GM18873 (cell line): Measurements from ENCODE around the gene CACNG3.

Experiments used
- ATAC-seq: cut with Tn5 transposase; IDR thresholded peaks from one replicate; pipeline ENCODE4 v1.9.1; 2021; ENCODE audit warnings: mild to moderate bottlenecking, moderate library complexity, moderate number of reproducible peaks; ENCODE audit not compliant: unreplicated experiment, low FRiP score

The CACNG3 gene

DNA sequence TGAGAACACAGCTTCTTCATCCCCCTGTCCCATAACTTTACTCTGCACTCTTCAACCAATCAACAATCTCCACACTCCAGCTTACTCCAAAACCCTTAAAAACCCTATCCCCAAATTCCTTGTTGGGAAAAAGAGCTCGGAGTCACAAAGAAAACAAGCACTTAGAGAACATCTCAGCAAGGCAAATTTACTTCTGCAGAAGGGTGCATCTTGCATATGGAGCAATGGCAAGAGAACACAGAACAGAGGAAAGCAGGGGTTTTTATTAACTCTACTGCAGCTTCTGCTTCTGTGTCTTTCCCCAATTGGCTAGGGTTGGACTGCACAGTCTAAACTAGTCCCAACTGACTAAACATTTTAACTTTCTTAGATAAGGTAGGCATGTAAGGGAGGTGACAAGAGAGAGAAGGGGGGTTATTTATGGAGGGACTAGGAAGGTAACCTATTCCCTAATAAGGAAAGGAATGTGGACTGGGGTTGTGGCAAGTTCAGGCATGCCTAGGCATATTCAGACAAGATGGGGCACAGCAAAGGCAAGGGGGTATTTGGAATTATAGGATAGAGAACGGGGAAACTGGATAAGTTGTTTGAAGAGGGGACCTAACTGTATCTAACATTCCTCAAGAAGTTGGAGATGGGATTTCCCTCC, 125.5 kb downstream of the CACNG3 start:
- no peak for ATAC-seq

GRCh38 chr16:24382762-24383407, 126.8 kb downstream of the CACNG3 start:
- ATAC-seq = no peak

DNA sequence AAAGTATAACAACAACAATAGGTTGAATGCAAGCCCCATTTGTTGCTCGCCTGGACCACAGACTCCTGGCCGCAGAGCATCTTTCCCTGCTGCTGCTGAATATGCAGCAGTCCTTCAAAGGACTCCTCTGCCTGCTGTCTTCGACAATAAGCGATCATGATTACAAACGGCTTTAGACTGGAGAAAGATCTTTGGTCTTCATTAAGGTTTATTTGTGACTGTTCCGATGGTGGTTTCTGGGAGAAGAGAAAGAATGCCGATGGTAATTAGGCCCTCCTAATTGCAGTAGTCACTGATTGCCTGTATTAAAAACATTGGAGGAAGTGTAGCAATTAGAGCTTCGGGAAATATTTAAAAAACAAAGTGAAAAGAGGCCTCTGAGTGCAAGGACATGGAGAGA, 138.2 kb downstream of the CACNG3 start:
- ATAC-seq = no peak

DNA sequence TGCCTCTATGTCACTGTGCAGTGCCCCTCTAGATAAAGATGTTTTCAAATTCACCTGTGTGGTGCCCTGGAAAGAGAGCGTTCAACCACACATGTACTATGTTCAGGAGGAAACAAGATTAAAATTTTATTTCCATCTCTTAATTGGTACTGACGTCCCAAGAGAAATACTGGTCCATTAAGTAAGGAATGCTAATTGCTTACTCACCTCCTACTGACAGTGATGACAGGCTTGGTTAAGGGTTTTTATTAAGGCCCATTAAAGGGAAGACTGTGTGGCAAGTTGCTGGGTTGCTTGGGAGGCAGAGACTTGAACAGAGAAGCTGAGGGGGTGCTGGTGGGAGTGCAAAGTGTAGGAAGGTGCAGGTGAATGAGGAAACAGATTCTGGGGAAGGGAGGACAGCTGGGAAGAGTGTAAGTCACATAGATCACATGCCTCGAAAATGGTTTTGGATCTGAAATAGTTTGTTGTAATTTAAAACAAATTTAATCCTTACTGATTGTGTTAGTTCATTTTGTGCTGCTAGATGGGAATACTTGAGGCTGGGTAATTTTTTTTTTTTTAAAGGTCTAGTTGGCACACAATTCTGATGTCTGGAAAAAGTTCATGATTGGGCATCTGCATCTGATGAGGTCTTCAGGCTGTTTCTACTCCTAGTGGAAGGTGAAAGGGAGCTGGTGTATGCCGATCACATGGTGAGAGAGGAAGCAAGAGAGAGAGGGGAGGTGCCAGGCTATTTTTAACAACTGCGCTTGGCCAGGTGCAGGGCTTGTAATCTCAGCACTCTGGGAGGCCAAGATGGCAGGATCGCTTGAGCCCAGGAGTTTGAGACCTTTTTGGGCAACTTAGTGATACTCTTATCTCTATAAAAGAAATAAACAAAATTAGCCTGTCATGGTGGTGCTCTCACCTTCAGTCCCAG, 140.5 kb downstream of the CACNG3 start:
- no peak for ATAC-seq

DNA sequence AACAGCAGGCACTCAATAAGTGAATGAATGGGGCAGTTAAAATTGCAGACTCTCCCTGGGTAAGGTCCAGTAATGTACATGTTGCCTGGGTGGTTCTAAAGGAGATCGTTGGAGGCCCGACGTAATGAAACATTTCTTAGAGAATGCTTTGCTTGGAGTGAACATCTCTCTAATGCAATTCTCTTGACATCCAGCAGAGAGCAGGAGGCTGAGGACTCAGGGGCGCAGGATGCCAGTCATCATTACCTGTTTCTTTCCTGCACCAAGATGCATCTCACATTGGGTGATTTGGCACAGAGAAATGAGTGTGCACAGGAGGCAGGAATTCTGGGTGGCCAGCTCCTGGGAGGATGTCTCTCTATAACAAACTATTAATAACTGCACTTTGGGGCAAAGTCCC, 152.9 kb downstream of the CACNG3 start:
- no peak for ATAC-seq
